22Rv1 (cell line): Measurements from ENCODE around the gene RNF166.

Experiments
- H3K27ac ChIP-seq: fragments of 450-650 bp; 2 replicates; pipeline ENCODE4 v1.5.1; 2017
- CTCF ChIP-seq: fragments of 450-650 bp; IDR thresholded peaks from 2 replicates; pipeline ENCODE4 v1.5.1; 2017; ENCODE audit warnings: mild to moderate bottlenecking
- ZFX ChIP-seq: fragments of 450-650 bp; IDR thresholded peaks from 2 replicates; pipeline ENCODE4 v1.6.1; 2017; ENCODE audit warnings: antibody characterized with exemption, borderline replicate concordance

RNF166 gene

GRCh38 chr16:88695218-88695617 lies 11.0 kb downstream of the RNF166 start:
- TF ChIP-seq ZFX (no peak), CTCF (no peak)
- no peak overlapping the region for H3K27ac ChIP-seq

- TF ChIP-seq CTCF: no peak
- no peak for TF ChIP-seq ZFX
- no peak overlapping the region for H3K27ac ChIP-seq
Observed at GRCh38 chr16:88694221-88695087, 11.8 kb downstream of the RNF166 start.

GRCh38 chr16:88693420-88694177 lies 12.6 kb downstream of the RNF166 start:
- TF ChIP-seq ZFX: no peak
- TF ChIP-seq CTCF: no peak
- H3K27ac ChIP-seq: no peak overlapping the region

GRCh38 chr16:88692861-88693260 lies 13.3 kb downstream of the RNF166 start:
- no peak overlapping the region for H3K27ac ChIP-seq
- TF ChIP-seq CTCF: no peak

GRCh38 chr16:88691924-88692560 lies 14.2 kb downstream of the RNF166 start:
- no peak for TF ChIP-seq CTCF
- no peak for TF ChIP-seq ZFX
- no peak overlapping the region for H3K27ac ChIP-seq

- H3K27ac ChIP-seq: no peak overlapping the region
- TF ChIP-seq ZFX (no peak), CTCF (no peak)
Observed at GRCh38 chr16:88691129-88691813, 14.9 kb downstream of the RNF166 start.
